Liver (tissue), 9 donors: ENCODE results near the gene UBFD1. TPM values are rescaled to one million over a fixed set of nuclear protein-coding genes. Genes with fewer than 3 reads are reported as not detected.

Experiments
- DNase-seq: peaks from one replicate; pipeline ENCODE4 v3.0.0-alpha.2; 2017; ENCODE audit warnings: low spot score
- H3K27ac ChIP-seq, 2 donors: one replicate each; pipeline ENCODE4 v1.7.0; 2013; ENCODE audit warnings: inconsistent platforms in 2 of 2, low read length in 2 of 2, control low read depth in 1 of 2, low read depth in 1 of 2, mild to moderate bottlenecking in 1 of 2
- H3K27me3 ChIP-seq, 4 donors: one replicate each; pipeline versions ENCODE4 v1.6.1 to v1.7.0; 2013; ENCODE audit warnings: low read length in 3 of 4, inconsistent platforms in 1 of 4, mild to moderate bottlenecking in 1 of 4, moderate library complexity in 1 of 4; ENCODE audit not compliant: control insufficient read depth in 4 of 4, insufficient read depth in 4 of 4
- H3K36me3 ChIP-seq, 4 donors: one replicate each; pipeline versions ENCODE4 v1.6.1 to v1.7.0; 2013; ENCODE audit warnings: low read length in 3 of 4, mild to moderate bottlenecking in 3 of 4, low read depth in 1 of 4, moderate library complexity in 1 of 4; ENCODE audit not compliant: control insufficient read depth in 4 of 4, insufficient read depth in 3 of 4
- H3K4me1 ChIP-seq, 4 donors: one replicate each; pipeline versions ENCODE4 v1.6.1 to v1.7.0; 2013; ENCODE audit warnings: low read length in 3 of 4, mild to moderate bottlenecking in 3 of 4, moderate library complexity in 1 of 4; ENCODE audit not compliant: control insufficient read depth in 4 of 4, insufficient read depth in 4 of 4
- H3K4me3 ChIP-seq, 3 donors: one replicate each; pipeline versions ENCODE4 v1.6.1 to v1.7.0; 2013; ENCODE audit warnings: low read length in 3 of 3, control low read depth in 1 of 3, low read depth in 1 of 3, mild to moderate bottlenecking in 1 of 3
- H3K9ac ChIP-seq, 2 donors: one replicate each; pipeline ENCODE4 v1.7.0; 2013; ENCODE audit warnings: low read length in 2 of 2, mild to moderate bottlenecking in 2 of 2, moderate library complexity in 2 of 2, control low read depth in 1 of 2, low read depth in 1 of 2
- H3K9me3 ChIP-seq, 4 donors: one replicate each; pipeline versions ENCODE4 v1.6.1 to v1.7.0; 2013; ENCODE audit warnings: low read length in 3 of 4; ENCODE audit not compliant: control insufficient read depth in 4 of 4
- CTCF ChIP-seq: fragments of 150-350 bp; IDR thresholded peaks from 2 replicates; pipeline ENCODE4 v1.5.1; 2017; ENCODE audit warnings: improper control_type of control experiment, low read depth, low read length; ENCODE audit not compliant: missing input control
- EGR1 ChIP-seq, 2 donors: IDR thresholded peaks; 2 replicates each; pipeline ENCODE4 v1.6.1; 2016 to 2018; ENCODE audit warnings: antibody characterized with exemption in 2 of 2, low read depth in 2 of 2
- FOXA1 ChIP-seq: IDR thresholded peaks from 2 replicates; pipeline ENCODE4 v1.6.1; 2016; ENCODE audit warnings: antibody characterized with exemption
- GABPA ChIP-seq, 2 donors: IDR thresholded peaks in 1 of 2; conservative IDR thresholded peaks in 1 of 2; 2 replicates each; pipeline ENCODE4 v1.6.1; 2016; ENCODE audit warnings: antibody characterized with exemption in 2 of 2, mild to moderate bottlenecking in 1 of 2, moderate library complexity in 1 of 2
- JUND ChIP-seq, 2 donors: IDR thresholded peaks; 2 replicates each; pipeline ENCODE4 v1.6.1; 2016; ENCODE audit warnings: antibody characterized with exemption in 2 of 2
- NR2F2 ChIP-seq: IDR thresholded peaks from 2 replicates; pipeline ENCODE4 v1.6.1; 2016; ENCODE audit warnings: antibody characterized with exemption
- RAD21 ChIP-seq, 2 donors: IDR thresholded peaks; 2 replicates each; pipeline ENCODE4 v1.6.1; 2016; ENCODE audit warnings: antibody characterized with exemption in 2 of 2, mild to moderate bottlenecking in 2 of 2
- SP1 ChIP-seq: IDR thresholded peaks from 2 replicates; pipeline ENCODE4 v1.6.1; 2018; ENCODE audit warnings: antibody characterized with exemption, mild to moderate bottlenecking
- TAF1 ChIP-seq: conservative IDR thresholded peaks from 2 replicates; pipeline ENCODE4 v1.6.1; 2016; ENCODE audit warnings: antibody characterized with exemption, mild to moderate bottlenecking
- YY1 ChIP-seq: IDR thresholded peaks from 2 replicates; pipeline ENCODE4 v1.6.1; 2016; ENCODE audit warnings: antibody characterized with exemption, mild to moderate bottlenecking
- WGBS: extraction: QIAGEN DNeasy Blood & Tissue Kit; methylation state at CpG from one replicate; pipeline ENCODE4 v1.1.7; 2013; 5-methylcytosine and 5-hydroxymethylcytosine counted together
- polyA plus RNA-seq, 2 donors: library from polyadenylated mRNA; stranded (reverse) in 1 of 2; unstranded in 1 of 2; fragments of 200-250 nt in 1 of 2; fragments of >200 nt in 1 of 2; fragmentation: Nextera tagmentation in 1 of 2; extraction: Ambion mirVana in 1 of 2; gene quantifications; one replicate each; pipeline versions ENCODE4 v1.2.1 to v1.2.3, GENCODE V29; 2013 to 2015
- total RNA-seq, 2 donors: library from RNA; depleted of rRNA; stranded (reverse); fragments of >200 nt; gene quantifications; one replicate each; pipeline ENCODE4 v1.2.3, GENCODE V29; 2014
- TF ChIP-seq, protein P1 (sequence below): IDR thresholded peaks from 2 replicates; pipeline ENCODE4 v1.6.1; 2016; ENCODE audit warnings: antibody characterized with exemption
- donor health status: healthy.
- donor health status: healthy.
- donor health status: healthy.
- donor health status: healthy.
- donor health status: healthy.

The UBFD1 gene
- total and polyA plus RNA-seq, 4 donors, result 9.2 to 42.4 (median 25.6) TPM

DNA sequence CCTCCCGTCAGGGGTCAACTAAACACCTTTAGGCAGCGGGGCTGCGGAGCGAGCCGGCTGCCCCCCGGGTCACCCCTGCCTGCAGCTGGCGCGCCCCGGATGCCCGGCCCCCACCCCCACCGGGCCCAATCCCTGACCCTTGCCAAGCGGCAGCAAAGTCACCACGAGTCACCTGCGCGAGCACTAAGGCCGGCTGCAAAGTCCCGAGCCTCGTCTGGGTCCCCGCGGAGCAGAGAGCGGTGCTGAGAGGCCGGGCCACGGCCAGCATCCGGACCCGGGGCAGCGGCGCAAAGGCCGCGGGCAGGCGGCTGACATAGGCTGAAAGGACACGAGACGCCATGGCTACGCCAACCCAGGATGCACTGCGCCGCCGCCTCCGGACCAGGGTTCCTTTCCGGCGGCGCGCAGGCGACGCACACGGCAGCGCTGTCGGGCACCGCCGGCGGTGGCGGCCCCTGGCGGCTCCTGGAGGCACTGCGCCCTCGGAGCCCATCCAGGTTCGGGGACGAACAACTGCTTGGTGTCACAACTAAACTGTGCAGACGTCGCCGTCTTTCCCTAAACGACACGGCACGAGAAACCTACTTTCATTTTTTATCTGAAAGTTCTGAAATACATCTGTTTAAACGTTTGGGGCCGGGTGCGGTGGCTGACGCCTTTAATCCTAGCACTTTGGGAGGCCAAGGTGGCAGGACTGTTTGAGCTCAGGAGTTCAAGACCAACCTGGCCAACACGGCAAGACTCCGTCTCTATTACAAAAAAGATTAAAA lies 38.6 kb downstream of the UBFD1 start, which contains the start of gene NDUFAB1 (continued):
- no peak for TF ChIP-seq NR2F2

GRCh38 chr16:23597003-23597756 lies 39.7 kb downstream of the UBFD1 start:
- peak; percentile 45 for DNase-seq
- WGBS, result 84% methylated on average over 11 of the region's 11 CpGs
- Histone ChIP-seq H3K4me1 (peaks cover 3 to 17% (median 13%) of the 10 kb centered on the region in 4 donors), H3K27ac (no peak overlapping the region), H3K27me3 (no peaks in the 10 kb centered on the region), H3K4me3 (no peak overlapping the region), H3K9me3 (no peaks in the 10 kb centered on the region), H3K36me3 (peaks cover 0 to 19% (median 6%) of the 10 kb centered on the region in 4 donors), H3K9ac (no peak overlapping the region)
- peak in 1 of 2 donors; percentile 21 for TF ChIP-seq RAD21 (IDR thresholded peaks at IDR 0.05)
- TF ChIP-seq YY1, result no peak

GRCh38 chr16:23607726-23608125 lies 50.2 kb downstream of the UBFD1 start:
- TF ChIP-seq TAF1 (no peak), CTCF (no peak), EGR1 (IDR thresholded peaks at IDR 0.05; ENCODE audit: low read depth in 2 of 2) (no peak), FOXA1 (no peak), GABPA (IDR thresholded peaks at IDR 0.05 in 1 of 2, conservative IDR thresholded peaks at IDR 0.05 in 1 of 2) (no peak), JUND (IDR thresholded peaks at IDR 0.05) (no peak)
- TF ChIP-seq, protein P1, sequence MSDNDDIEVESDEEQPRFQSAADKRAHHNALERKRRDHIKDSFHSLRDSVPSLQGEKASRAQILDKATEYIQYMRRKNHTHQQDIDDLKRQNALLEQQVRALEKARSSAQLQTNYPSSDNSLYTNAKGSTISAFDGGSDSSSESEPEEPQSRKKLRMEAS, result no peak
- 92% methylated on average over 6 of the region's 6 CpGs for WGBS
- H3K36me3 ChIP-seq, result peaks cover 7 to 36% (median 24%) of the 10 kb centered on the region in 4 donors

DNA sequence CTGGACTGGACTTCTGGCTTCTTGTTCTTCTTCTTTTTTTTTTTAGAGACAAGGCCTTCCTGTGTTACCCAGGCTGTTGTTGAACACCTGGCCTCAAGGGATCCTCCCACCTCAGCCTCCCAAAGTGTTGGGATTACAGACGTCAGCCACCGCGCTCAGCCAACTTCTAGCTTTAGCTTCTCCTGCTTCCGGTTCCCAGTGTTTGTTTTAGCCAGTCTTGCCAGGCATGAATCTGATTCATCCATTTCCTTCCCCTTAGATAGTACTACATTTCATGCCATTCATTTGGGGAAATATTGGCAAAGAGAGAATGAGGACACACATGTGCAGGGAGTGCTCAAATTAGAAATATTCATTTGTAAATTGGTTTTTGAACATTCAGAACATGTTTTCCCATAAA lies 50.7 kb downstream of the UBFD1 start:
- no peaks in the 10 kb centered on the region for H3K9me3 ChIP-seq

More at GRCh38 chr16:23607726-23608125, 50.2 kb downstream of the UBFD1 start:
- Histone ChIP-seq H3K9ac (no peak overlapping the region), H3K9me3 (no peaks in the 10 kb centered on the region), H3K4me3 (no peak overlapping the region), H3K27me3 (no peaks in the 10 kb centered on the region), H3K4me1 (no peaks in the 10 kb centered on the region), H3K27ac (no peak overlapping the region)
- DNase-seq, result no peak

More for the DNA sequence above, 50.7 kb downstream of the UBFD1 start:
- Histone ChIP-seq H3K27ac (no peak overlapping the region), H3K27me3 (no peaks in the 10 kb centered on the region), H3K36me3 (peaks cover 7 to 35% (median 21%) of the 10 kb centered on the region in 4 donors), H3K9ac (no peak overlapping the region), H3K4me3 (no peak overlapping the region), H3K4me1 (no peaks in the 10 kb centered on the region)
- WGBS, result 88% methylated on average over 4 of the region's 4 CpGs
- no peak for DNase-seq
- TF ChIP-seq CTCF (no peak), YY1 (no peak), SP1 (no peak)
